Measurements from ENCODE around the gene FLT3.

DNA sequence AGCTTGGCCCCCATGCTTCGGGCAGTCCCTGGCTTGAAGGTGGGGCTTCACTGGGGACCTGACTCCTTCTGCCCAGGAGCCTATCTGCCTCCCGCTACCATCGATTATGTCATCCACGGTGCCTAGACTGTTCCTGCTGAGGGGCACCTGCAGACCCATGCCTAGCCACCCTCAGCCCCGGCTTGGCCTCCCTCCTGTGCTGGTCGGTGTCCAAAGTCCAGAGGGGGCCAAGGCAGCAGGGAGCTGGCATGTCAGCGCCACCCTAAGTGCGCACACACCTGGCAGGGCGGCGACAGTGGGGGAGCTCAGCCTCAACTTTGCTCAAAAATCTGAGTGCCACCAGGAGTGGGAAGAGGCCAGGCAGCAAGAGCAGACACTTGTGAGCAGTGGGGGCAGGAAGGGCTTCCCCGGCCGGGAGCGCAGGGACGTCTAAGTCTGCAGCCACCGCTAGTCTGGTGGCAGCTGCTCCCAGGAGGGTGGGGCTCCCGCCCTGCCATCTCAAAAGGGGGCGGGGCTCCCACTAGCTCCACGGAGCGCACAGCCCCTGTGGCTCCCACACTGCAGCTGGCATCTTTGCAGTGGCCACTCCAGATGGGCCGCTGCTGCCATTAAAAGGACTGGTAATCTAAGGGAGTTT, 98.4 kb downstream of the FLT3 start:
- TF ChIP-seq CTCF (IDR thresholded peaks at IDR 0.05): no peak
- TF ChIP-seq POLR2A (IDR thresholded peaks at IDR 0.05): no peak
